IMR-90 (cell line): ENCODE data around the gene PRR36. TPM values are rescaled to one million over a fixed set of nuclear protein-coding genes. Genes with fewer than 3 reads are reported as not detected.

Experiments
- ATAC-seq: fragments of 200-7000 bp; cut with Tn5 transposase; 2 replicates; pipeline ENCODE4 v1.9.1; 2020; ENCODE audit warnings: low read depth, mild to moderate bottlenecking, moderate library complexity
- BruUV-seq: library from RNA; stranded (reverse); fragments of 400-500 nt; replicated peaks from 2 replicates; lab custom pipeline; 2021; lab: Mats Ljungman, UMichigan
- CTCF ChIA-PET: fragments of 300-600 bp; formaldehyde crosslinking; extraction: SDS; loops from one replicate; lab custom pipeline; 2021; ENCODE audit warnings: antibody characterized with exemption; lab: Yijun Ruan, JAX
- POLR2A ChIA-PET: fragments of 300-600 bp; sonication (Branson Sonifier 250); formaldehyde crosslinking; loops from one replicate; lab custom pipeline; 2022; ENCODE audit warnings: antibody characterized with exemption; ENCODE audit not compliant: unreplicated experiment; lab: Charles Lee
- DNase-seq: peaks from one replicate; pipeline ENCODE4 v3.0.0; 2013
- H2AFZ ChIP-seq: replicated peaks from 2 replicates; pipeline ENCODE3; 2013; ENCODE audit warnings: low read length, mild to moderate bottlenecking; ENCODE audit not compliant: poor library complexity
- H2AK5ac ChIP-seq: 2 replicates; pipeline ENCODE4 v1.6.1; 2013; ENCODE audit warnings: low read depth, low read length, inconsistent platforms
- H2AK9ac ChIP-seq: replicated peaks from 2 replicates; pipeline ENCODE3; 2013; ENCODE audit warnings: mild to moderate bottlenecking, low read depth, low read length, moderate library complexity; ENCODE audit not compliant: poor library complexity
- H2BK120ac ChIP-seq: 2 replicates; pipeline ENCODE4 v1.6.1; 2013; ENCODE audit warnings: low read depth, low read length, inconsistent platforms
- H2BK15ac ChIP-seq: 3 replicates; pipeline ENCODE4 v1.6.1; 2013; ENCODE audit warnings: low read depth, low read length, inconsistent platforms
- H2BK20ac ChIP-seq: 2 replicates; pipeline ENCODE4 v1.6.1; 2013; ENCODE audit warnings: low read depth, mild to moderate bottlenecking, inconsistent platforms, low read length, moderate library complexity
- H2BK5ac ChIP-seq: 2 replicates; pipeline ENCODE4 v1.6.1; 2013; ENCODE audit warnings: mild to moderate bottlenecking, low read depth, low read length, inconsistent platforms; ENCODE audit not compliant: poor library complexity, severe bottlenecking
- H3K14ac ChIP-seq: replicated peaks from 2 replicates; pipeline ENCODE4 v1.6.1; 2013; ENCODE audit warnings: low read depth, low read length, inconsistent platforms
- H3K18ac ChIP-seq: 2 replicates; pipeline ENCODE4 v1.6.1; 2013; ENCODE audit warnings: low read depth, low read length, control low read depth
- H3K23ac ChIP-seq: 2 replicates; pipeline ENCODE4 v1.6.1; 2013; ENCODE audit warnings: low read depth, low read length, inconsistent platforms
- H3K27ac ChIP-seq: 2 replicates; pipeline ENCODE4 v1.5.1; 2013; ENCODE audit warnings: mild to moderate bottlenecking, control low read depth, low read length; ENCODE audit not compliant: insufficient read depth
- H3K27me3 ChIP-seq: 2 replicates; pipeline ENCODE4 v1.6.1; 2013; ENCODE audit warnings: low read length; ENCODE audit not compliant: control insufficient read depth, insufficient read depth
- H3K36me3 ChIP-seq: 2 replicates; pipeline ENCODE4 v1.6.1; 2013; ENCODE audit warnings: low read length, mixed read lengths; ENCODE audit not compliant: control insufficient read depth, insufficient read depth
- H3K4ac ChIP-seq: 2 replicates; pipeline ENCODE4 v1.6.1; 2013; ENCODE audit warnings: low read depth, low read length, inconsistent platforms
- H3K4me1 ChIP-seq: 2 replicates; pipeline ENCODE4 v1.6.1; 2013; ENCODE audit warnings: low read length, mixed read lengths; ENCODE audit not compliant: control insufficient read depth, insufficient read depth
- H3K4me2 ChIP-seq: 2 replicates; pipeline ENCODE4 v1.6.1; 2013; ENCODE audit warnings: low read depth, mild to moderate bottlenecking, control low read depth, low read length, moderate library complexity
- H3K4me3 ChIP-seq: 2 replicates; pipeline ENCODE4 v1.5.1; 2013; ENCODE audit warnings: low read depth, mild to moderate bottlenecking, control low read depth, low read length, moderate library complexity; ENCODE audit not compliant: insufficient read depth
- H3K56ac ChIP-seq: 2 replicates; pipeline ENCODE4 v1.6.1; 2013; ENCODE audit warnings: low read length, inconsistent platforms; ENCODE audit not compliant: insufficient read depth; ENCODE audit errors: extremely low read depth
- H3K79me1 ChIP-seq, 2 experiments: 2 replicates each; pipeline ENCODE4 v1.6.1; 2013; ENCODE audit warnings: low read length in 2 of 2, inconsistent platforms in 1 of 2, low read depth in 1 of 2
- H3K9ac ChIP-seq: 2 replicates; pipeline ENCODE4 v1.6.1; 2013; ENCODE audit warnings: low read depth, low read length, control low read depth
- H3K9me1 ChIP-seq: 2 replicates; pipeline ENCODE4 v1.6.1; 2013; ENCODE audit warnings: low read length, inconsistent platforms; ENCODE audit not compliant: insufficient read depth
- H3K9me3 ChIP-seq: 2 replicates; pipeline ENCODE4 v1.6.1; 2013; ENCODE audit warnings: low read length; ENCODE audit not compliant: control insufficient read depth, insufficient read depth
- H4K20me1 ChIP-seq: 2 replicates; pipeline ENCODE4 v1.6.1; 2013; ENCODE audit warnings: low read length, inconsistent platforms; ENCODE audit not compliant: insufficient read depth
- H4K5ac ChIP-seq: 2 replicates; pipeline ENCODE4 v1.6.1; 2013; ENCODE audit warnings: mild to moderate bottlenecking, low read depth, low read length, control low read depth
- H4K8ac ChIP-seq, 2 experiments: 2 replicates each; pipeline ENCODE4 v1.6.1; 2013; ENCODE audit warnings: low read depth in 2 of 2, low read length in 2 of 2, control low read depth in 1 of 2, inconsistent platforms in 1 of 2
- H4K91ac ChIP-seq: 2 replicates; pipeline ENCODE4 v1.6.1; 2013; ENCODE audit warnings: low read depth, low read length, inconsistent platforms; ENCODE audit not compliant: insufficient read depth
- FOS ChIP-seq: fragments of 150-350 bp; IDR thresholded peaks from 2 replicates; pipeline ENCODE4 v1.6.1; 2016; ENCODE audit warnings: low read depth, low read length
- WGBS, 2 experiments: methylation state at CpG; one replicate each; pipeline versions ENCODE4 v1.1.5 to v1.1.7; 2013; ENCODE audit warnings: missing lambda C conversion rate in 2 of 2; ENCODE audit not compliant: insufficient read length in 1 of 2; ENCODE audit errors: extremely low coverage in 2 of 2; 5-methylcytosine and 5-hydroxymethylcytosine counted together
- dilution Hi-C: fragments of 300-500 bp; cut with HindIII; formaldehyde crosslinking; loops from one replicate; pipeline ENCODE4 v1.14.3; 2018; ENCODE audit warnings: low sequenced_read_pairs; ENCODE audit not compliant: unreplicated experiment
- in situ Hi-C: fragments of 300-500 bp; cut with MboI; formaldehyde crosslinking; loops from 3 replicates; pipeline ENCODE4 v1.14.3; 2019; ENCODE audit warnings: low sequenced_read_pairs, inconsistent platforms, mixed read lengths
- intact Hi-C: fragments of 100-400 bp; cut with micrococcal nuclease; formaldehyde crosslinking; loops from 2 replicates; pipeline ENCODE4 v1.10.0; 2022
- polyA plus RNA-seq, 3 experiments: library from polyadenylated mRNA; depleted of rRNA; stranded (reverse); fragments of >200 nt; gene quantifications; 2 replicates each; pipeline ENCODE4 v1.2.3, GENCODE V29; 2012; ENCODE audit warnings: low replicate concordance in 1 of 3
- total RNA-seq: library from RNA; depleted of rRNA; stranded (reverse); fragments of >200 nt; gene quantifications from 2 replicates; pipeline ENCODE4 v1.2.3, GENCODE V29; 2012

The PRR36 gene
- total and polyA plus RNA-seq, 2 of the 4 experiments (the other 2 are of a cell fraction) = 0.02 TPM; not detected in 1

DNA sequence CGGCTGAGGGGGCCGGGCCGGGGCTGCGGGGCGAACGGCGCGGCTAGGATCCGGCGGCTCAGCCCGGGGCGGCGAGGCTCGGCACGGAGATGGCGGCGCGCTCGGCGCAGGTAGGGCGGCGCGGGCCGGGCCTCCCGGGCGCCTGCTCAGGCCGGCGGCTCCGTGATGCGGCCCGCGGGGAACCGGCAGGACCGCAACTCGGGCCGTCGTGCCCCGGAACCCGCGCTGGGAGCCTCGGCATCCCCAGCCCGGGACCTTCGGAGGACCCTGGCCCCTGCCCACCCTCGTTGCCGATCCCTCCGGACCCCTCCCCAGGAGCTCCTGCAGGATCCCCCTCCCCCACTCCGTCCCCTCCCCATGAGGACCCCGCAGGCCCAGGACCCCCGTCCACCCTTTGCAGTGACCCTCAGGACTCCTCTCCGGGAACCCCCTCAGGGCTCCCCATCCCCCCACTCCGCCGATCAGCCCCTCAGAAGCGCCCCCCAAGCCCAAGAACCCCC lies 43.9 kb downstream of the PRR36 start:
- peaks cover 14% of the 10 kb centered on the region; the same call in 1 of the 2 replicates for H3K4me1 ChIP-seq
- intact Hi-C loops = no loop called here
- ChIA-PET CTCF (no interaction called here), POLR2A (interaction anchor here (0.6 kb wide), 1 partner anchor 539 kb away, joined by 14 read pairs; no protein-coding TSS in a partner anchor)
- ATAC-seq (peak; percentile 6), DNase-seq (no peak)
- 0% methylated on average over 23 of the region's 53 CpGs; no CpG with 5 or more reads in 1 of the 2 experiments for WGBS, 2 experiments
- peaks cover 0 to 35% of the 10 kb centered on the region in 2 experiments; a peak in 2 of 4 replicates for H3K79me1 ChIP-seq
- peak overlapping the region; percentile 84 for H2AFZ ChIP-seq
- H2BK5ac ChIP-seq = no peak overlapping the region
- H3K14ac ChIP-seq = no peak overlapping the region
- peaks cover 10% of the 10 kb centered on the region for H4K20me1 ChIP-seq
- TF ChIP-seq FOS = no peak
- H3K9me1 ChIP-seq = peaks cover 2% of the 10 kb centered on the region; the same call in 1 of the 2 replicates
- H3K4ac ChIP-seq = no peak overlapping the region
- dilution Hi-C loops = no loop called here
- BruUV-seq = no TSS peak
- peak overlapping the region; percentile 57 for H3K9ac ChIP-seq
- no peak overlapping the region for H3K18ac ChIP-seq
- peak overlapping the region; percentile 71 for H3K4me2 ChIP-seq
- no peak overlapping the region for H4K91ac ChIP-seq
- H3K27ac ChIP-seq = peak overlapping the region; percentile 5; the same call in 1 of the 2 replicates
- H3K9me3 ChIP-seq = no peaks in the 10 kb centered on the region
- H3K4me3 ChIP-seq = peak overlapping the region; percentile 63
- in situ Hi-C loops = no loop called here
- no peak overlapping the region for H2BK120ac ChIP-seq
- peak overlapping the region; percentile 71 for H2AK9ac ChIP-seq
- H3K56ac ChIP-seq = no peak overlapping the region
- no peaks in the 10 kb centered on the region for H3K36me3 ChIP-seq
- no peak overlapping the region for H2BK20ac ChIP-seq
- H3K23ac ChIP-seq = no peak overlapping the region
- H4K8ac ChIP-seq = no peak overlapping the region
- no peak overlapping the region for H2AK5ac ChIP-seq
- no peak overlapping the region for H2BK15ac ChIP-seq
- 0 out of 2 replicates have a peak, but pooled peaks cover 2% of the 10 kb centered on the region for H3K27me3 ChIP-seq
- no peak overlapping the region for H4K5ac ChIP-seq
